KMS-11 (cell line): ENCODE results near the gene RHBDD3.

Experiments
- H2AFZ ChIP-seq: fragments of 200-600 bp; sonication (generic); 2 replicates; pipeline ENCODE4 v1.6.1; 2016; ENCODE audit warnings: antibody characterized with exemption, mixed run types, low read depth
- H3K27ac ChIP-seq: fragments of 200-600 bp; sonication (generic); 2 replicates; pipeline ENCODE4 v1.6.1; 2016; ENCODE audit warnings: mild to moderate bottlenecking, mixed run types
- H3K27me3 ChIP-seq: fragments of 200-600 bp; sonication (generic); 2 replicates; pipeline ENCODE4 v1.6.1; 2017; ENCODE audit warnings: mild to moderate bottlenecking, low read depth, mixed run types, moderate library complexity; ENCODE audit not compliant: insufficient read depth
- H3K36me3 ChIP-seq: fragments of 200-600 bp; sonication (generic); 2 replicates; pipeline ENCODE4 v1.6.1; 2017; ENCODE audit warnings: mild to moderate bottlenecking, mixed run types; ENCODE audit not compliant: insufficient read depth
- H3K4me1 ChIP-seq: fragments of 200-600 bp; sonication (generic); 2 replicates; pipeline ENCODE4 v1.6.1; 2016; ENCODE audit warnings: mild to moderate bottlenecking, low read depth, mixed run types; ENCODE audit not compliant: poor library complexity, severe bottlenecking
- H3K4me2 ChIP-seq: fragments of 200-600 bp; sonication (generic); 2 replicates; pipeline ENCODE4 v1.7.0; 2016; ENCODE audit warnings: mild to moderate bottlenecking, mixed run types
- H3K4me3 ChIP-seq: fragments of 200-600 bp; sonication (generic); IDR thresholded peaks from 2 replicates; pipeline ENCODE4 v1.6.1; 2017; ENCODE audit warnings: low read depth, low read length, mixed read lengths; ENCODE audit not compliant: insufficient read depth
- H3K79me2 ChIP-seq: fragments of 200-600 bp; sonication (generic); 2 replicates; pipeline ENCODE4 v1.6.1; 2016; ENCODE audit warnings: low read depth, mixed run types; ENCODE audit not compliant: insufficient read depth
- H3K9ac ChIP-seq: fragments of 200-600 bp; sonication (generic); 2 replicates; pipeline ENCODE4 v1.6.1; 2016; ENCODE audit warnings: mild to moderate bottlenecking, mixed run types
- H4K20me1 ChIP-seq: fragments of 200-600 bp; sonication (generic); 2 replicates; pipeline ENCODE4 v1.6.1; 2016; ENCODE audit warnings: mild to moderate bottlenecking, mixed run types; ENCODE audit not compliant: insufficient read depth
- TF ChIP-seq, protein P1 (sequence below): fragments of 200-600 bp; sonication (generic); conservative IDR thresholded peaks from 2 replicates; pipeline ENCODE4 v1.6.1; 2017; ENCODE audit warnings: low read depth, mild to moderate bottlenecking, antibody characterized with exemption, low read length, moderate library complexity, mixed read lengths

Gene RHBDD3

DNA sequence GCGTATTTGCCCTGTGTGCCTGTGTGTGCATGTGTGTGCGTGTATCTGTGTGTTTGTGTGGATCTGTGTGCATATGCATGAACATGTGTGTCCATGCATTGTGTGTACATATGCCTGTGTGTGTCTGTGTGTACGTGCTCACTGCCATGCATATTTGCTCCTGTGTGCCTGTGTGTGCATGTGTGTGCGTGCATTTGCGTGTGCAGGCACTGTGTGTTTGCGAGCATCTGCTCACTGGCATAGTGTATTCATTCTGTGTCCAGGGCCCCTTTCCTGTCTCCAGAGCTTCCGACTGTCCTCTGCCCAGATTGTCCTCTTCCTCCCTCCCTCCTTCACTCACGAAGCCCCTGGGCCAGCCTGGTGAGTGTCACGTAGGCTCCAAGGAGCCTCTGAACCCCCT, 56.3 kb downstream of the RHBDD3 start:
- TF ChIP-seq, protein P1, sequence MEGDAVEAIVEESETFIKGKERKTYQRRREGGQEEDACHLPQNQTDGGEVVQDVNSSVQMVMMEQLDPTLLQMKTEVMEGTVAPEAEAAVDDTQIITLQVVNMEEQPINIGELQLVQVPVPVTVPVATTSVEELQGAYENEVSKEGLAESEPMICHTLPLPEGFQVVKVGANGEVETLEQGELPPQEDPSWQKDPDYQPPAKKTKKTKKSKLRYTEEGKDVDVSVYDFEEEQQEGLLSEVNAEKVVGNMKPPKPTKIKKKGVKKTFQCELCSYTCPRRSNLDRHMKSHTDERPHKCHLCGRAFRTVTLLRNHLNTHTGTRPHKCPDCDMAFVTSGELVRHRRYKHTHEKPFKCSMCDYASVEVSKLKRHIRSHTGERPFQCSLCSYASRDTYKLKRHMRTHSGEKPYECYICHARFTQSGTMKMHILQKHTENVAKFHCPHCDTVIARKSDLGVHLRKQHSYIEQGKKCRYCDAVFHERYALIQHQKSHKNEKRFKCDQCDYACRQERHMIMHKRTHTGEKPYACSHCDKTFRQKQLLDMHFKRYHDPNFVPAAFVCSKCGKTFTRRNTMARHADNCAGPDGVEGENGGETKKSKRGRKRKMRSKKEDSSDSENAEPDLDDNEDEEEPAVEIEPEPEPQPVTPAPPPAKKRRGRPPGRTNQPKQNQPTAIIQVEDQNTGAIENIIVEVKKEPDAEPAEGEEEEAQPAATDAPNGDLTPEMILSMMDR, result no peak
- Histone ChIP-seq H3K36me3 (no peaks in the 10 kb centered on the region), H3K4me3 (no peak overlapping the region), H3K27me3 (peaks cover 3% of the 10 kb centered on the region), H3K9ac (no peak overlapping the region), H4K20me1 (no peaks in the 10 kb centered on the region), H2AFZ (no peak overlapping the region), H3K4me2 (no peak overlapping the region), H3K79me2 (no peaks in the 10 kb centered on the region), H3K27ac (no peak overlapping the region), H3K4me1 (no peaks in the 10 kb centered on the region)

DNA sequence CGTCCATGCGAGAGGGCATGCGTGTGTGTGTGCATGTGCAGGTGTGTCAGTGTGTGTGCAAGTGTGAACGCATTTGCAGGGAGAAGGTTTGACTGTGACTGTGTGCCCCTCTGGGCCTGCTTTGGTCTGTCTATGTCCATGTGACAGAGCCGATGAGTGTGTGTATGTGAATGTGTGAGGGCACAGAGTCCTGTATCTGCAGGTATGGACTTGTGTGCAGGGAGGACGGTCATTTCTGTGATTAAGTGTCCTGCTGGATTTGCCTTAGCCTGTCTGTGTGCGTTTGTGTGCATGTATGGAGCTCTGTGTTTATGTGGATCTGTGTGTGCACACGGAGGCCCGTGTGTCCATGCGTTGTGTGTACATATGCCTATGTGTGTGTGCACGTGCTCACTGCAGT, 56.7 kb downstream of the RHBDD3 start:
- Histone ChIP-seq H2AFZ (no peak overlapping the region), H3K79me2 (no peaks in the 10 kb centered on the region), H3K4me1 (no peaks in the 10 kb centered on the region), H4K20me1 (no peaks in the 10 kb centered on the region), H3K4me3 (no peak overlapping the region), H3K27ac (no peak overlapping the region), H3K4me2 (no peak overlapping the region), H3K36me3 (no peaks in the 10 kb centered on the region), H3K9ac (no peak overlapping the region), H3K27me3 (peaks cover 7% of the 10 kb centered on the region)
- TF ChIP-seq, protein P1, result no peak
